Activated gamma-delta T cell (primary cell): ENCODE results near the gene PRR7.
A peak's percentile ranks its signal among the peaks of the same experiment; 100 is the strongest.

Source experiments
- DNase-seq: peaks from one replicate; lab custom pipeline; 2025; lab: John Stamatoyannopoulos, UW

PRR7 gene

GRCh38 chr5:177435847-177436536 is 10.6 kb upstream of the PRR7 start:
- DNase-seq: no peak

GRCh38 chr5:177437623-177438022 is 9.0 kb upstream of the PRR7 start:
- DNase-seq: no peak

- no peak for DNase-seq
Observed at GRCh38 chr5:177438468-177438867, 8.1 kb upstream of the PRR7 start.

GRCh38 chr5:177439518-177440053 is 7.0 kb upstream of the PRR7 start:
- DNase-seq: no peak

- no peak for DNase-seq
Observed at GRCh38 chr5:177440211-177440989, 6.2 kb upstream of the PRR7 start.

- no peak for DNase-seq
Observed at GRCh38 chr5:177440990-177441780, 5.4 kb upstream of the PRR7 start.

GRCh38 chr5:177442066-177442826 is 4.4 kb upstream of the PRR7 start:
- DNase-seq: no peak

GRCh38 chr5:177443144-177443983 is 3.2 kb upstream of the PRR7 start:
- no peak for DNase-seq

- no peak for DNase-seq
Observed at GRCh38 chr5:177444106-177445051, 2.2 kb upstream of the PRR7 start.

- no peak for DNase-seq
Observed at GRCh38 chr5:177445052-177445916, 1.3 kb upstream of the PRR7 start.

- no peak for DNase-seq
Observed at GRCh38 chr5:177445917-177446199, 756 bp upstream of the PRR7 start.

GRCh38 chr5:177447066-177447610 is 524 bp downstream of the PRR7 start:
- DNase-seq: peak; percentile 66

GRCh38 chr5:177447611-177448243 is 1.1 kb downstream of the PRR7 start:
- no peak for DNase-seq

GRCh38 chr5:177448244-177448950 is 1.8 kb downstream of the PRR7 start:
- no peak for DNase-seq

- DNase-seq: no peak
Observed at GRCh38 chr5:177449140-177450061, 2.8 kb downstream of the PRR7 start.
